ENCODE results near the gene RHBDD1. TPM values are rescaled to one million over a fixed set of nuclear protein-coding genes. Genes with fewer than 3 reads are reported as not detected.

The RHBDD1 gene
- polyA plus RNA-seq, 3 donors: 8.1 to 19.5 (median 15.5) TPM

- H4K20me1 ChIP-seq (ENCODE audit: insufficient read depth, low read length): no peaks in the 10 kb centered on the region
- H3K27me3 Mint-ChIP-seq (ENCODE audit: low read depth in 3 of 3): peaks cover 0 to 2% (median 0%) of the 10 kb centered on the region in 3 donors
Observed at GRCh38 chr2:226888971-226889370, 53.1 kb downstream of the RHBDD1 start.

DNA sequence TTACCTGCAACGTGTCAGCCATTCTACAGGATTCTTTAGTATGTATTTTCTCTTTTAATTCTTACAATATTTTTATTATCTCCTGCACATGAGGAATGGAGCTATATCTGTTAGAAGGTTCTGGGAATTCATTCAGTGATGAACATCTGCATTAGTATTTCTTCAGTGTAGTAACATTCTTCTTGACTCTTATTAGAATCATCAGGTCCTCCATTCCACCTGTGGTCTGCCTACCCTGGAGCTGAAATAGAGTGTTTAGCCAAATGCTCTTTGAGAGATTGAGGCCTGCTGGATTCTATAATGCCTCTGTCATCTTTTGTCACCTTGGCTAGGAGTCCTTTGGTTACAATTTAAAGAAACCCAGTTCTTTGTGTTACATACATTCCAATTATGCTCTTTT, 54.4 kb downstream of the RHBDD1 start:
- H3K4me3 Mint-ChIP-seq: no peak overlapping the region
- TF ChIP-seq, protein P1, sequence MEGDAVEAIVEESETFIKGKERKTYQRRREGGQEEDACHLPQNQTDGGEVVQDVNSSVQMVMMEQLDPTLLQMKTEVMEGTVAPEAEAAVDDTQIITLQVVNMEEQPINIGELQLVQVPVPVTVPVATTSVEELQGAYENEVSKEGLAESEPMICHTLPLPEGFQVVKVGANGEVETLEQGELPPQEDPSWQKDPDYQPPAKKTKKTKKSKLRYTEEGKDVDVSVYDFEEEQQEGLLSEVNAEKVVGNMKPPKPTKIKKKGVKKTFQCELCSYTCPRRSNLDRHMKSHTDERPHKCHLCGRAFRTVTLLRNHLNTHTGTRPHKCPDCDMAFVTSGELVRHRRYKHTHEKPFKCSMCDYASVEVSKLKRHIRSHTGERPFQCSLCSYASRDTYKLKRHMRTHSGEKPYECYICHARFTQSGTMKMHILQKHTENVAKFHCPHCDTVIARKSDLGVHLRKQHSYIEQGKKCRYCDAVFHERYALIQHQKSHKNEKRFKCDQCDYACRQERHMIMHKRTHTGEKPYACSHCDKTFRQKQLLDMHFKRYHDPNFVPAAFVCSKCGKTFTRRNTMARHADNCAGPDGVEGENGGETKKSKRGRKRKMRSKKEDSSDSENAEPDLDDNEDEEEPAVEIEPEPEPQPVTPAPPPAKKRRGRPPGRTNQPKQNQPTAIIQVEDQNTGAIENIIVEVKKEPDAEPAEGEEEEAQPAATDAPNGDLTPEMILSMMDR (IDR thresholded peaks at IDR 0.05): no peak
- peaks cover 18 to 23% of the 10 kb centered on the region in 2 donors for H3K36me3 Mint-ChIP-seq

More at GRCh38 chr2:226888971-226889370, 53.1 kb downstream of the RHBDD1 start:
- H3K36me3 ChIP-seq (replicated peaks in 1 of 2; ENCODE audit: control insufficient read depth in 1 of 2, insufficient read depth in 2 of 2, low read length in 2 of 2): peaks cover 0 to 4% of the 10 kb centered on the region in 2 donors
- H3K4me3 Mint-ChIP-seq: no peak overlapping the region
- peaks cover 3% of the 10 kb centered on the region for H3K4me1 Mint-ChIP-seq
- no peak overlapping the region for H3K27ac Mint-ChIP-seq
- WGBS (ENCODE audit: insufficient coverage): 100% methylated on average over 2 of the region's 4 CpGs
- no peak overlapping the region for H3K9ac ChIP-seq (ENCODE audit: insufficient read depth, low read length, poor library complexity, severe bottlenecking)
- no peaks in the 10 kb centered on the region for H3K4me1 ChIP-seq (ENCODE audit: control insufficient read depth in 1 of 2, insufficient read depth in 2 of 2, low read length in 2 of 2)
- H3K79me2 ChIP-seq (ENCODE audit: insufficient read depth, low read length): no peaks in the 10 kb centered on the region
- TF ChIP-seq, protein P1 (IDR thresholded peaks at IDR 0.05): no peak
- H3K36me3 Mint-ChIP-seq: peaks cover 13 to 17% of the 10 kb centered on the region in 2 donors
- no peak for DNase-seq
- no peak overlapping the region for H3K4me3 ChIP-seq (replicated peaks in 1 of 3; ENCODE audit: low read depth in 2 of 3, low read length in 3 of 3)
- H3K9me3 Mint-ChIP-seq: peaks cover 0 to 2% (median 0%) of the 10 kb centered on the region in 7 donors
- no peaks in the 10 kb centered on the region for H3K9me3 ChIP-seq (replicated peaks in 1 of 2; ENCODE audit: control insufficient read depth in 1 of 2, insufficient read depth in 1 of 2, low read length in 2 of 2)
- H2AFZ ChIP-seq (ENCODE audit: insufficient read depth, low read depth, low read length, poor library complexity, severe bottlenecking): no peak overlapping the region
- H3K27me3 ChIP-seq (ENCODE audit: control insufficient read depth in 2 of 2, insufficient read depth in 2 of 2, low read length in 2 of 2): no peaks in the 10 kb centered on the region
- H3K27ac ChIP-seq (ENCODE audit: low read depth in 1 of 2, low read length in 2 of 2): no peak overlapping the region
- intact Hi-C loops (cut with micrococcal nuclease): no loop called here
- H3K4me2 ChIP-seq (replicated peaks; ENCODE audit: extremely low read depth, low read length, poor library complexity, severe bottlenecking): no peak overlapping the region

More for the DNA sequence above, 54.4 kb downstream of the RHBDD1 start:
- Histone ChIP-seq H3K4me3 (replicated peaks in 1 of 3; ENCODE audit: low read depth in 2 of 3, low read length in 3 of 3) (no peak overlapping the region), H3K79me2 (ENCODE audit: insufficient read depth, low read length) (no peaks in the 10 kb centered on the region), H3K4me2 (replicated peaks; ENCODE audit: extremely low read depth, low read length, poor library complexity, severe bottlenecking) (no peak overlapping the region), H3K9ac (ENCODE audit: insufficient read depth, low read length, poor library complexity, severe bottlenecking) (no peak overlapping the region), H3K9me3 (replicated peaks in 1 of 2; ENCODE audit: control insufficient read depth in 1 of 2, insufficient read depth in 1 of 2, low read length in 2 of 2) (no peaks in the 10 kb centered on the region), H3K4me1 (ENCODE audit: control insufficient read depth in 1 of 2, insufficient read depth in 2 of 2, low read length in 2 of 2) (no peaks in the 10 kb centered on the region), H3K27me3 (ENCODE audit: control insufficient read depth in 2 of 2, insufficient read depth in 2 of 2, low read length in 2 of 2) (no peaks in the 10 kb centered on the region), H3K36me3 (replicated peaks in 1 of 2; ENCODE audit: control insufficient read depth in 1 of 2, insufficient read depth in 2 of 2, low read length in 2 of 2) (peaks cover 0 to 4% of the 10 kb centered on the region in 2 donors), H2AFZ (ENCODE audit: insufficient read depth, low read depth, low read length, poor library complexity, severe bottlenecking) (no peak overlapping the region), H3K27ac (ENCODE audit: low read depth in 1 of 2, low read length in 2 of 2) (no peak overlapping the region), H4K20me1 (ENCODE audit: insufficient read depth, low read length) (no peaks in the 10 kb centered on the region)
- intact Hi-C loops (cut with micrococcal nuclease): no loop called here
- no peak for DNase-seq
- peaks cover 0 to 2% (median 0%) of the 10 kb centered on the region in 3 donors for H3K27me3 Mint-ChIP-seq (ENCODE audit: low read depth in 3 of 3)
- peaks cover 0 to 2% (median 0%) of the 10 kb centered on the region in 7 donors for H3K9me3 Mint-ChIP-seq
- WGBS (ENCODE audit: insufficient coverage): no CpG with 5 or more reads among the region's 1 CpG
- H3K27ac Mint-ChIP-seq: no peak overlapping the region
- peaks cover 3% of the 10 kb centered on the region for H3K4me1 Mint-ChIP-seq

Measured in CD14-positive monocyte (primary cell).